GM12874 (cell line): ENCODE measurements around the gene STRAP.
A peak's percentile ranks its signal among the peaks of the same experiment; 100 is the strongest.

Source experiments
- TF ChIP-seq, protein P1 (sequence below): IDR thresholded peaks from 2 replicates; pipeline ENCODE4 v1.5.1; 2011; ENCODE audit warnings: low read depth, mild to moderate bottlenecking, control low read depth, low read length, moderate library complexity; ENCODE audit not compliant: insufficient read depth

The STRAP gene

DNA sequence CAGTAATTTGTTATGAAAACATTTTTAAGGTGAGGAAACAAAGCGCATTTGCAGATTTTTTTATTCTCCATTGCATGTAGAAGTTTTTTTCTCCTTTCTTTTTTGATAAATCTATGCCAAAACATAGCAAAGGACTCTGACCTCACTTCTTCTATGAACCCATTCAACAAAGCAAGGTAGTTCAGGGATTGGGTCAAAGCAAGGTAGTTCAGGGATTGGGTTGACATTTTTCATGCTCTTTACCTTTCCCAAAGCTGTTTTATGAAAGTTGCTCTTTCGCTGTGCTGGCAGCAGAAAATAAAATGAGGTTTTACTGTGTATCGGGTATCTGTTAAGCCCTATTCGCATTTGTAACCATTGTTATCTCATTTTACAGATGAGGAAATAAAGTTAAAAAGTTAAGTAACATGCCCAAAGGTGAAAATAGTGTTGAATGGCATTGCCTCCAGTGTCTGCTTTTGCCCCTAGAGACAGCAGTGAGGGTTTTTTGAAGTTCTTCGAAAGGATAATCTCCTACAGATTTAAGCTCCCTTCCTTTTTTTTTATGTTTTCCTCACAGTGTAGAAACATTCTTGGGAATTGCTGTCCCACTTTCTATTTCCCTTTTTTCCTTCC lies 10.6 kb downstream of the STRAP start:
- TF ChIP-seq, protein P1, sequence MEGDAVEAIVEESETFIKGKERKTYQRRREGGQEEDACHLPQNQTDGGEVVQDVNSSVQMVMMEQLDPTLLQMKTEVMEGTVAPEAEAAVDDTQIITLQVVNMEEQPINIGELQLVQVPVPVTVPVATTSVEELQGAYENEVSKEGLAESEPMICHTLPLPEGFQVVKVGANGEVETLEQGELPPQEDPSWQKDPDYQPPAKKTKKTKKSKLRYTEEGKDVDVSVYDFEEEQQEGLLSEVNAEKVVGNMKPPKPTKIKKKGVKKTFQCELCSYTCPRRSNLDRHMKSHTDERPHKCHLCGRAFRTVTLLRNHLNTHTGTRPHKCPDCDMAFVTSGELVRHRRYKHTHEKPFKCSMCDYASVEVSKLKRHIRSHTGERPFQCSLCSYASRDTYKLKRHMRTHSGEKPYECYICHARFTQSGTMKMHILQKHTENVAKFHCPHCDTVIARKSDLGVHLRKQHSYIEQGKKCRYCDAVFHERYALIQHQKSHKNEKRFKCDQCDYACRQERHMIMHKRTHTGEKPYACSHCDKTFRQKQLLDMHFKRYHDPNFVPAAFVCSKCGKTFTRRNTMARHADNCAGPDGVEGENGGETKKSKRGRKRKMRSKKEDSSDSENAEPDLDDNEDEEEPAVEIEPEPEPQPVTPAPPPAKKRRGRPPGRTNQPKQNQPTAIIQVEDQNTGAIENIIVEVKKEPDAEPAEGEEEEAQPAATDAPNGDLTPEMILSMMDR, result no peak

DNA sequence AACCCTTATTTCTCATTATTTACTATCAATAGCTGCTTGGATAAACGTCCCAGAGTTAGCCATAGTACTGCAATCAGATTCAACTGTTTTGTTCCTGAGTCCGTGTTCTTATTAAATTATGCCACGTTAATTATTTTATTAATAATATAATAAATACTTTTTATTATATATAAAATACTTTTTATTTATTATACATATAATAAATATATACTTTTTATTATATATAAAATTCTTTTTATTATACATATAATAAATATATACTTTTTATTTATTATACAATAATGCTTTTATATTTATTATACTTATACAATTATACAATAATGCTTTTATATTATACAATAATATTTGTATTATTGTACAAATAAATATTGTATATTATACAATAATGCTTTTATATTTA lies 11.1 kb downstream of the STRAP start:
- TF ChIP-seq, protein P1, result no peak

DNA sequence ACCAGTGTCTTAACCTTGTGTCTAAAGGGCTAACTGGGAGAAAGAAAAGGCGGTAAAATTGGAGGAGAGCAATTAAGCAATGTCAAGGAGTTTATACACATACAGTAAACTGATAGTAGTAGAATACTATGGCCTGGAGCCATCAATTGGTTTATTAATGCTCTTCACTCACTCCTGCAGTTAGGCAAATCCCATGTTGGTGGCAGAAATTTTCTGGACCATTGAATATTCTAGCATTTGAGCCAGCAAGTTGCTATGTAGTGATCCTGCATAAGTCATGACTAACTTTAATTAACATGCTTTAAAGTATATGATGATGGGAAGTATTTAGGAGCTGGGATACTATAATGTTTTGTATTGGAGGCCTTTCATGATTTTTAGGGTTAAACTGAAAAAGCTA lies 14.7 kb downstream of the STRAP start:
- TF ChIP-seq, protein P1, result no peak

DNA sequence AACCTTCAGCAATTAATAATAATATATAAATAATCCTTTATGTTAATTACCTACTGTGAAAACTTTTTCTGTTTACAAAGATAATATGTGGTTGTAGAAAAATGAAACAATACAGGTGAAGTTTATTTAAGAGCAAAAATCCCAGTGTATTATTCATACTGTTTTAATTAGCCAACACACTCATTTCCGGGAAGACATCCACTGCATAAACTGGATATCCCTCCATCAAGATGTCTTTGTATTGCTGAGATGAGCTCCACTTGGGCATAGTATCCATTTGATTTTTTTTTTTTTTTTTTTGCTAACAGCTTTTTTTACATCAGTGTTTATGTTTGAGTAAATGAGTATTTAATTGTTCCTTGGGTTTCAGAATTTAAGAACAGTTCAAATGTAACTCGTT lies 15.2 kb downstream of the STRAP start:
- TF ChIP-seq, protein P1, result no peak

DNA sequence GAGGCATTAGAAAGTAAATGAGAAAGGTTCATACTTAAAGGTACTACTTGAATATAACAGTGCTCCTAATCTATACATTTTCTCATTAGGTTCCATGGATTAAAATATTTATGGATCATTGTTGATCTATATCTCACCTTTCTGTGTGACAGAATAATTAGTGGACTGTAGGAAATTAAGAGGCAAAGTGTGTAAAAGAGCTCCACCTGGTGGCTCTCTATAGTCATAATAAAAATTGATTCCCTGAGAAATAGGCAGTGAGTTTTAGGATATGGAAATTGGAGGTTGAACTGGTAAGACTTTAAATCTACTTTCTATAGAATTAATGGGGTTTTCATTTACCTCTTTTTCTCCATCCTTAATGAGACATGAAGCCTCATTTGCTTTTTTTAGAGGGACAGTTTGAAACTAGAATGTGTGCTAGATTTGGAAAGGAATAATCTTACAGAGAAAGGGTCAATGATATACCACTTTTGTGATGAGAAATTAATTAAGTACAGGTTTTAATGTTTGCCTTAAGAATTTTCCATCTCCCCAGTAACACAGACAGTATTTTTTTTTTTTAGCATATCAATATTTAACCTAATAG lies 17.2 kb downstream of the STRAP start:
- TF ChIP-seq, protein P1, result peak; percentile 33; the same call in 1 of the 2 replicates

DNA sequence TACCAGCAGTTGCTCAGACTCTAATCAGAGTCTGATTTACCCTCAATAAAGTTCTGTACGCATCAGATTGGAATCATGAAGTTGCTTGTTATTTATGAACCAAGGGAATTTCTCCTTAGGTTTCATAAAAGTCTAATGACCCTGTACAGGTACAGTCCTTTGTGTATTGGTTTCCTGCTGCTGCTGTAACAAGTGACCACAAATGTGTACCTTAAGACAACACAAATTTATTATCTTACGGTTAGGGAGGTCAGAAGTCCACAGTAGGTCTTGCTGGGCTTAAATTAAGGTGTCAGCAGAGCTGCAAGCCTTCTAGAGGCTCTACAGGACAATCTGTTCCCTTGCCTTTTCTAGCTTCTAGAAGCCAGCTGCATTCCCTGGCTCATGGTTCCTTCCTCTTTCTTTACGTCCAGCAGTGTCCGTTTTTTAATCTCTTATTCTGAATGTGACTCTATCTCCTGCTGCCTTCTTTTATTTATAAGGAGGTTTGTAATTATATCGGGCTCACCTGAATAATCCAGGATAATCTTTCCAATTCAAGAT lies 22.3 kb downstream of the STRAP start:
- TF ChIP-seq, protein P1, result no peak

DNA sequence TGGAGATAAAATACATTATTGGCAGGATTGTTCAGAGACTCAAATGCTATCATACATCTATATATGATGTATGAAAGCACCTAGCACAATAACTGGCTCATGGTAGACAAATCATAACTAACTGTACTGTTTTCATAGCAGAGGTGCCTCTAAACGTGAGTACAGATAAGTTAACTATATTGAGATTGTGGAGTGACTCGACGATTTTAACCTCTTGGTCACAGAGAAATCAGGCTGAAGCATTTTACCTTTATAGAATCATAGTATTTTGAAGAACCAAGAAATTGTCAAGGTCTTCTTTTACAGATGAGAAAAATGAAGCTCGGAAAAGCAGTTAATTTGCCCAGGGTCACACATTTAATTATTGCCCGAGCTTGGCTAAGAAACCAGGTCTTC lies 28.3 kb downstream of the STRAP start:
- TF ChIP-seq, protein P1, result no peak
